ENCODE results near the gene SOS2.
"Not testable (repeated sequence)": the region's sequence is repeated elsewhere in the genome, so short reads cannot be mapped to it uniquely, and the experiment has no call there.

SOS2 gene

GRCh38 chr14:50083467-50084337, 147.7 kb downstream of the SOS2 start:
- DNase-seq, result no peak

- DNase-seq, result no peak
Observed at GRCh38 chr14:50082784-50083466, 148.5 kb downstream of the SOS2 start.

- DNase-seq, result no peak
Observed at GRCh38 chr14:50082308-50082742, 149.1 kb downstream of the SOS2 start.

GRCh38 chr14:50079103-50079502, 152.3 kb downstream of the SOS2 start:
- DNase-seq, result not testable (repeated sequence)

- DNase-seq, result not testable (repeated sequence)
Observed at GRCh38 chr14:50073663-50074062, 157.7 kb downstream of the SOS2 start.

- no peak for DNase-seq
Observed at GRCh38 chr14:50072395-50072794, 159.0 kb downstream of the SOS2 start.

- DNase-seq, result no peak
Observed at GRCh38 chr14:50070840-50071548, 160.4 kb downstream of the SOS2 start.

GRCh38 chr14:50070230-50070629, 161.1 kb downstream of the SOS2 start:
- DNase-seq, result no peak

GRCh38 chr14:50069325-50069724, 162.1 kb downstream of the SOS2 start:
- DNase-seq, result no peak

- DNase-seq, result no peak
Observed at GRCh38 chr14:50068496-50068895, 162.9 kb downstream of the SOS2 start.

GRCh38 chr14:50067723-50068495, 163.5 kb downstream of the SOS2 start:
- no peak for DNase-seq

Data from NCI-H526 treated with DMSO at 0.1 percent for 48 hours (cell line).